HG03025 (cell line): ENCODE results near the gene EIF4H.
"Not testable (repeated sequence)": the region's sequence is repeated elsewhere in the genome, so short reads cannot be mapped to it uniquely, and the experiment has no call there.

Experiments used
- ATAC-seq: cut with Tn5 transposase; IDR thresholded peaks from one replicate; pipeline ENCODE4 v1.9.1; 2021; ENCODE audit warnings: mild to moderate bottlenecking, moderate library complexity; ENCODE audit not compliant: unreplicated experiment, low FRiP score

The EIF4H gene

DNA sequence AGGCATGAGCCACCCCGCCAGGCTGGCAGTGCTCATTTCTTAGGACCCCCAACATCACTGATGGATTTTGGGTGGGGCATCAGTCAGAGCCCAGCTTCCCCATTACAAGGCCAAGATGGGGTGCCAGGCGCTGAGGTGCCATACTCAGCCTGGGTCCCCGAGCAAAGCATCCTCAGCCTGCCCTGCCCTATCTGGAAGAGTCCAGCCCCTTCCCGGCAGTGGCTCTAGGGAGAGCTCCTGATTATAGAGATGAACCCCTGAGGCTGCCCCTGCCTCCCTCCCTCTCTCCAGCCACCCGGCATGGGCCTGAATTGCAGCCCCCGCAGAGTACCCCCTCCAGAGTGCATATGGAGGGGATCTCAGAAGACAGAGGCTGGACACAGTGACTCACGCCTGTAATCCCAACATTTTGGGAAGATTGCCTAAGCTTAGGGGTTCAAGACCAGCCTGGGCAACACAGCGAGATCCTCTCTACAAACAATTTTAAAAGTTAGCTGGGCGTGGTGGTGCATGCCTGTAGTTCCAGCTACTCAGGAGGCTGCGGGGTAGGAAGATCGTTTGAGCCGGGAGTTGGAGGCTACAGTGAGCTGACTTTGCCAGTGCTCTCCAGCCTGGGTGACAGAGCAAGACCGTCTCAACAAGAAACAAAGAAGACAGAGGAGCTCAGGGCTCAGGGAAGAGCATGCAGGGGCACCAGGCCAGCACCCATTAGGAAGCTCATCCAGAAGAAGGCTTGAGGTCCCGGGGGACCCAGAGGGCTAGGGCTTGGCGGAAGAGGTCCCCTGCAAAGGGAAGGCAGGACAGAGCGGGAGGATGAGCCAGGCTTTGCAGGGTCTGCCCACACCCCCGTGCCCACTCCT, 48.9 kb downstream of the EIF4H start:
- no peak for ATAC-seq

DNA sequence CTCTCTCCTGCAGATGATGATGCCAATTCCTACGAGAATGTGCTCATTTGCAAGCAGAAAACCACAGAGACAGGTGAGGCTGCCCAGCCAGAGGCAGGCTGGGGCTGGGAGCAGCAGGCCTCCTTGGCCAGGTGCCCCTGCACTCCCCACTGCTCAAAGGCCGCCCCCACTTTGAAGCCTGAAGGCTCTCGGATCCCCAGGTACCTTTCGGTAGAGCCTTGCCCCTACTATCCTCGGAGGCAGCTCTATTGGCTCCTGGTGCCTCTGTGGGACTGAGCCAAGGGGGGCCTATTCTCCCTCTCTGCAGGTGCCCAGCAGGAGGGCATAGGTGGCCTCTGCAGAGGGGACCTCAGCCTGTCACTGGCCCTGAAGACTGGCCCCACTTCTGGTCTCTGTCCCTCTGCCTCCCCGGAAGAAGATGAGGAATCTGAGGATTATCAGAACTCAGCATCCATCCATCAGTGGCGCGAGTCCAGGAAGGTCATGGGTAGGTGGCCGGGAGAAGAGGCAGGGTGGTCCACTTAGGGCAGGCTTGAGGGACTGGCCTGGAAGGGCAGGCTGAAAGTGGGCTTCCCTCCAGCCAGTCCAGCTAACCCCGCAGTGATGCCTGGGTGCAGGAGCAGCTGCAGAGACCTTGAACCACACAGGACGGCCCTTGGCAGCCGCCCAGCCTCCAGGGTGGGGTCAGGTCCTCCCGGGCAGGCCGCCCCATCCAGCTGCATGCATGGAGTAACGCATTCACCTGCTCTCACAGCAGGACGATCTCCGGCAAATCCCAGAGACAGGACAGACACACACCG, 49.8 kb downstream of the EIF4H start:
- no peak for ATAC-seq

DNA sequence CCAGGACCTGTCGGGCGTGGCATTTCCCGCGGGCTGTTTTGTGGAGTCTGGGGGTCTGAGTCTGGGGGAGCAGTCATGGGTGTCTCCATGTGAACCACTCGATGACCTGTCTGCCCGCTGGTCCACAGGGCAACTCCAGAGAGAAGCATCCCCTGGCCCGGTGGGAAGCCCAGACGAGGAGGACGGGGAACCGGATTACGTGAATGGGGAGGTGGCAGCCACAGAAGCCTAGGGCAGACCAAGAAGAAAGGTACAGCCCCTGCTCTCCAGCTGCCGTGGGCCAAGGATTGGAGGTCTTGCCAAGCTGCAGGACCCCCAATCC, 50.3 kb downstream of the EIF4H start:
- ATAC-seq, result no peak

DNA sequence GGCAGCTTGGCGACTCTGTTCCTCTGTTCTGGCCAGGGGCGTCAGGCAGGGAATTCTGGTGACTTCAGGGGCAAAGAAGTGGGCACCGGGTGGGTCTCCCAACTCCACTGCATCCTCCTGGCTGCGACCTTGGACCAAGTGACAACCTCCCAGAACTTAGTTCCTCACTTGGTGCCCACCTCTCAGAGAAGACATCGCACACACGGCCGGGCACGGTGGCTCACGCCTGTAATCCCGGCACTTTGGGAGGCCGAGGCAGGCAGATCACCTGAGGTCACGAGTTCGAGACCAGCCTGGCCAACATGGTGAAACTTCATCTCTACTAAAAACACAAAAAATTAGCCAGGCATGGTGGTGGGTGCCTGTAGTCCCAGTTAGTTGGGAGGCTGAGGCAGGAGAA, 50.8 kb downstream of the EIF4H start:
- not testable (repeated sequence) for ATAC-seq

DNA sequence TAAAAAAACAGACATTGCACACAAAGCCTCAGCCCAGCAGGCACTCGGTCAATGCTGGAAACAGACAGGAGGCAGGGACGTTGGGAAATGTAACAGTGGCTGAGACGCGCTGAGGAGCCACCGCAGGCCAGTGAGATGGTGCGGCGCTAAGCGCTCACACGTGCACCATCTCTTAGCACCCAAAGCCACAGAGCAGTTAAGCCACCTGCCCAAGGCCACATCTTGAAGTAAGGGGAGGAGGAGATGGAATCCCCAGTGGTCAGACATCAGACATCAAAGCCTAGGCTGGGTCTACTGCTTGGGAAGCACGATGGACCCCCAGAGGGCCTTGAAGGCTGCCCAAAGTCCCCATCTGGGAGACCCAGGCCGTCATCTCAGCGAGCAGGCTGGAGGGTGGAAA, 51.2 kb downstream of the EIF4H start:
- no peak for ATAC-seq

DNA sequence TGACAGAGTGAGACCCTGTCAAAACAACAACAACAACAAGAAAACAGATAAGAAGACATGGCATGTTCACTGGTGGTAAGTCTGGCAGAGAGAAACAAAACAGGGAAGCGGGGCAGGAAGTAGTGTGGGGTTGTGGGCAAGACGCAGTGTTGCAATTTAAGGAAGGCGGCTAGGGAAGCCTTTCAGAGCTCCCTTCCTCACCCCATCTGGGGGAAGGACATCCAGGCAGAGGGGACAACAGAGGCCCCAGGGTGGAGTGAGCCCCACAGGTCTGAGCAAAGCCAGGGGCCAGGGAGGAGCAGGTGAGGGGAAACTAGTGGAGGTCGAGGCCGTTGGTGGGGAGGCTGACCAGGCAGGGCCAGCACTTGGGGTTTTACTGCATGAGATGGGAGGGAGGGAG, 52.5 kb downstream of the EIF4H start:
- no peak for ATAC-seq

DNA sequence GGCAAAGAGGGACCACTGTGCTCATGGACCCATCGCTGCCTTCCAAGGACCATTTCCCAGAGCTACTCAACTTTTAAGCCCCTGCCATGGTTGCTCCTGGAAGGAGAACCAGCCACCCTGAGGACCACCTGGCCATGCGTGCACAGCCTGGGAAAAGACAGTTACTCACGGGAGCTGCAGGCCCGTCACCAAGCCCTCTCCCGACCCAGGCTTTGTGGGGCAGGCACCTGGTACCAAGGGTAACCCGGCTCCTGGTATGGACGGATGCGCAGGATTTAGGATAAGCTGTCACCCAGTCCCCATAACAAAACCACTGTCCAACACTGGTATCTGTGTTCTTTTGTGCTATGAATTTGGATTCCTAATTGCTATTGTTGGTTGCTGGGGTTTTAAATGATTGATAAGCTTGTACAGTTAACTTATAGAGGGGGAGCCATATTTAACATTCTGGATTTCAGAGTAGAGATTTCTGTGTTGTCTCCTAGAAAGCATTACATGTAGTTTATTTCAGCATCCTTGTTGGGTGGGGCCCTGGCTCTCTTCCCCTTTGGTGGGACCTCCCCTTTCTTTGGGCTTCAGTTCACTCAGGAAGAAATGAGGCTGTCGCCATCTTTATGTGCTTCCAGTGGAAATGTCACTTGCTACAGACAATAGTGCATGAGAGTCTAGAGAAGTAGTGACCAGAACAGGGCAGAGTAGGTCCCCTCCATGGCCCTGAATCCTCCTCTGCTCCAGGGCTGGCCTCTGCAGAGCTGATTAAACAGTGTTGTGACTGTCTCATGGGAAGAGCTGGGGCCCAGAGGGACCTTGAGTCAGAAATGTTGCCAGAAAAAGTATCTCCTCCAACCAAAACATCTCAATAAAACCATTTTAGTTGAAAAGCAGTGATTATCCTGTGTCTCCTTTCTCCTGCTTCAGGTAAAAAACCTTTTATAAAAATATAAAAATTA, 55.1 kb downstream of the EIF4H start:
- no peak for ATAC-seq

DNA sequence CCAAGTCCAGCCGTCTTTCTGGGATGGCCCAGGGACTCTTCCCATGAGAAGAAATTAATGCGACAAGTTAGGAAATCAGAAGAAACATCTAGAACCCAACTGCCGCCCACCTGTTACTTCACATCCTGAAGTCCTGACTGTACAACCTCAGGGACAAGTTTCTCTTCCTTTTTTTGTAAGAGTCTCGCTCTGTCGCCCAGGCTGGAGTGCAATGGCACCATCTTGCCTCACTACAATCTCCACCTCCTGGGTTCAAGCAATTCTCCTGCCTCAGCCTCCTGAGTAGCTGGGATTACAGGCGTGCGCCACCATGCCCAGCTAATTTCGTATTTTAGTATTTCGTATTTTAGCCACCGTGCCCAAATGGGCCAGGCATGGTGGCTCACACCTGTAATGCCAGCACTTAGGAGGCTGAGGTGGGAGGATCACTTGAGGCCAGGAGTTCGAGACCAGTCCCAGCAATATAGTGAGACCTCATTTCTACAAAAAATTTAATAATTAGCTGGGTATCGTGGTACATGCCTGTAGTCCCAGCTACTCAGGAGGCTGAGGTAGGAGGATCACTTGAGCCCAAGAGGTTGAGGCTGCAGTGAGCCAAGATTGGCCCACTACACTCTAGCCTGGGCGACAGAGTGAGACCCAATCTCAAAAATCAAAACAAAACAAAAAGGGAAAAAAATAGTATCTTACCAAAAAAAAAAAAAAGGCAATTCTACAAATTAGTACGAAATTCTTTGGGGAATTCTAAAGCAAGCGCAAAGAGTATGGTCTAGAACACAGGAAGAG, 56.5 kb downstream of the EIF4H start:
- no peak for ATAC-seq

DNA sequence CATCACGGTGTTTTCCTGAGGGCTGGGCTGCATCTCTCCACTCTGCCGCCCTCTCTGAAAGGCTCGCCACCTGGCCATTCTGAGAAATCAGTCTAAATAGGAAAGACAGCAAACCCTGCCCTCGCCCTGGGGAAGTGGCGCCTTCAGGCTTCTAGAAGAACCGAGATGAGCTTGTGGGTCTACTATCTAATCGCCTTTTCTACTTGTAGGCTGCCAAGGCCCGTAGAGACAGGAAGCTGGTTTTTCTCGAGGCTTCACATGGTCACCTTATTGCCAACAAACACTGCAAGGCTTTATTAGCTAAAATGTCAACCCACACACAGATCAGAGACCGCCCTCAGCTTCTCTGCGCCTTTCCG, 57.1 kb downstream of the EIF4H start:
- ATAC-seq, result peak; percentile 63

DNA sequence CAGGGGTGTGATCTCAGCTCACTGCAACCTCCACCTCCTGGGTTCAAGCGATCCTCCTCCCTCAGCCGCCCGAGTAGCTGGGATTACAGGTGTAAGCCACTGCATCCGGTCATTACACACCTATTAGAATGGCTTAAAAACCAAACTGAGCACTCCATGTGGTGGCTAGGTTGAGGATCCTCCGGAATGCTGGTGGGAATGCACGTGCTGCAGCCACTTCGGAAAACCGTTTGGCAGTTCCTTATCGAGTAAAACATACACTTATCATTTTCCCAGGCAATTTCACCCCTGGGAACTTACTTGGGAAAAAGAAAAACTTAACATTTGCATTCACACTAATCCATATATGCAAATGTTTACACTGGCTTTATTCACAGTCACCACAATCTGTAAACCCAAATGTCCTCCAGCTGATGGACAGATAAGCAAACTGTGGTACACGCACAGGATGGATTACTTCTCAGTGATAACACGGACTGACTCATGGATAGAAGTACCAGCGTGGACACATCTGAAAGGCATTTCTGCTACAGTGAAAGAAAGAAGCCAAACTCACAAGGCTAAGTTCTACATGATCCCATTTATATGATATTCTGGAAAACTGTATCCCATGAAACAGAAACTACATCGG, 59.6 kb downstream of the EIF4H start:
- ATAC-seq, result no peak

DNA sequence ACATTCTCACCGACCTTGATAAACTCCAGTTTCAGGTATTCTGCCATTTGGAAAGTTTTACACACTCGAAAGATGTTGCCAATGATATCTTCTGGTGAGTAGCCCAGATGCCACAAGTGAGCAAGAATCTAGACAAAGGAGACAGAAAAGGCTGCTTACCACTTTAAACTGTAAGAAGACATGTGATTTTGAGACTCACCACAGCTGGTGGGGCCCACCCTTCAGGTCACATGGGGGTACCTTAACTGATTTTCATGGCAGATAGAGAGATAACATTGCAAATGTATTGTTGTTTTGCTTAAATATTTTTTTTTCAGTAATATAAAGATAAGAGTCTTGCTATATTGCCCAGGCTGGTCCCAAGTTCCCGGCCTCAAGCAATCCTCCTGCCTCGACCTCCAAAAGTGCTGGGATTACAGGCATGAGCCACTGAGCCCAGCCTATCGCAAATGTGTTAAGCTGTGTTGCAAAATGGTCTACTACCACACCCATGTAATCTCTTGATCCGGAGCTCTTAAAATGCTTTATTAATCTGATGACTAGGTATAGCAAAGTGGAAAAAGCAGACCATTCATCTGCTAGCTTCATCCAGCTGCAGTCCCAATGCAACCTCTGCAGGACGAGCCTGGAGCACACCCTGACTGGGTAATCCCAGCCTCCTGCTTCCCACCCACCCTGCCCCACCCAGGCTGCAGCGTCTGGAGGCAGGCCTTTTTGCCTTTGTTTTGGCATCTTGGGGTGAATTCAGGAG, 61.5 kb downstream of the EIF4H start:
- ATAC-seq, result no peak

DNA sequence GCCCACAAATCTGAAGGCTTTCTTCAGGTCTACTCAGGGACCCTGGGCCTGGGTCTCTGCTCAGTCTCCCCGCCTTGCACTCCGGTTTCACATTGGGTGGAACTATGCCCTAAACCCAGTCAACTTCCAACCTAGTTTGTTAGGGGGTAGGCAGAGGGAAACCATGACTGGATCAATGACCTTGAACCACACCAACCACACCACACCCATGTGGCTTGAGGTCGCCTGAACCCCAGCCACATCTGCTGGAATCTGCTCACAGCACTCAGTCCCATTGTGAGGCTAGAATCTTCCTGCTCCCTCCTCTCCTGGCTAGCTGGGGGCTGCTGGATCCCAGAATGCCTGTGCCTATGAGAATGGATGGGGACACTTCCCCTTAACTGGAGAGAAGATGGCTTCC, 62.1 kb downstream of the EIF4H start:
- ATAC-seq, result no peak

DNA sequence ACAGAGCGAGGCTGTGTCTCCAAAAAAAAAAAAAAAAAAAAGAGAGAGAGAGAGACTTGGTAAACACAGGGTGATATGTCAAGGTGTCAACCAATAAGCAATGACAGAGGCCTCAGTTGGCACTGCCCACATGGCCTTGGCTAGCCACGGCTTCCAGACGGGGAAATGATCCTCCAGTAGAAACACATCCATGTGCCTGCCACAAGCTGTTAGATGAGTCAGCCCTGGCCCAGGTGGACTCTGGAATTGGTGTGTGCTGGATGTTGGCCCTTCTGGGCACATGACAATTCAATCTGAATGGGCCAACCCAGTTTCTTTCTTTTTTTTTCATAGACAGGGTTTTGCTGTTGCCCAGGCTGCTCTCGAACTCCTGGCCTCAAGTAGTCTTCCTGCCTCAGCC, 66.3 kb downstream of the EIF4H start:
- ATAC-seq, result no peak

DNA sequence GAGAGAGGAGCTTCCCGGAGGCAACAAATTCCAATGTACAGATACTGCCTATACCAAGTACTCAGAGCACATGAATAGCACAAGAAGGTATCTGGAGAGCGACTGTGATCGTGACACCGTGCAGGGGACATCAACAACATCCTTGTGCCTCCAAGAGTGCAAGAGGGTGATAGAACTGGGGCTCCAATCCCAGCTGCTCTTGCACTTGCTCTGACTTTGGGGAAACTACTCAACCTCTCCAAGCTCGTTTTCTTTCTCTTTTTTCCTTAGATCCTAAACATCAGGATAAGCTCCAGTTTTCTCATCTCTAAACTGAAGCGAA, 67.9 kb downstream of the EIF4H start:
- ATAC-seq, result no peak

DNA sequence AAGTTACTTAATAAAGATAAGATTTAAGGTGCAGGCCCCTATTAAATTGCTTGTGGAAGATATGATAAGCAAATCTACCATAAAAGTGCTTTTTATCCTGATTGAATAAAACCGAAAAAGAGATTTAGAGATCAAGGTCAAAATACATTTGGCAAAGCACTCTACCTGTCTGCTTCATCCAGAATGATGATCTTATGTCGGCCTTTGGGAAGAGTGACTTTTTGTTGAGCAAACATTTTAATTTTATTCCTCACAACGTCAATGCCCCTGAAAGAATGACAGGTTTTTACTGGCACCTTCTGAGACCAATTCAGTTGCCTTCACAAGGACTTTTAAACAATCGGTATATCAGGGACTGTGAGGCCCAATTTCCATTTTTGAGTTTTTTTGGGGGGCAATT, 72.3 kb downstream of the EIF4H start:
- no peak for ATAC-seq
